ENCODE measurements around the gene PTPN13. TPM values are rescaled to one million over a fixed set of nuclear protein-coding genes. Genes with fewer than 3 reads are reported as not detected.

PTPN13 gene
- total RNA-seq, 2 donors from 2014 or later = 9.1 to 26.7 TPM

- TF ChIP-seq POLR2A (IDR thresholded peaks at IDR 0.05) = no peak
- no peak for TF ChIP-seq CTCF (IDR thresholded peaks at IDR 0.05)
- Histone ChIP-seq H3K36me3 (replicated peaks in 1 of 2; ENCODE audit: insufficient read depth in 1 of 2, low read depth in 2 of 2) (no peaks in the 10 kb centered on the region), H3K4me3 (no peak overlapping the region), H3K27me3 (no peaks in the 10 kb centered on the region), H3K27ac (no peak overlapping the region), H3K9me3 (no peaks in the 10 kb centered on the region), H3K4me1 (no peaks in the 10 kb centered on the region)
- no peak for DNase-seq
- 95 to 98% methylated on average over 2 of the region's 2 CpGs for WGBS, 2 donors
- intact Hi-C loops (cut with DNase I) = no loop called here
- no peak for ATAC-seq
Observed at GRCh38 chr4:86660401-86660800, 66.3 kb downstream of the PTPN13 start.

- Histone ChIP-seq H3K27ac (no peak overlapping the region), H3K4me3 (no peak overlapping the region), H3K27me3 (no peaks in the 10 kb centered on the region), H3K4me1 (no peaks in the 10 kb centered on the region), H3K36me3 (replicated peaks in 1 of 2; ENCODE audit: insufficient read depth in 1 of 2, low read depth in 2 of 2) (no peaks in the 10 kb centered on the region), H3K9me3 (no peaks in the 10 kb centered on the region)
- DNase-seq (no peak), ATAC-seq (no peak)
- TF ChIP-seq POLR2A (IDR thresholded peaks at IDR 0.05) (no peak), CTCF (IDR thresholded peaks at IDR 0.05) (no peak)
- intact Hi-C loops (cut with DNase I) = no loop called here
Observed at GRCh38 chr4:86661006-86661405, 66.9 kb downstream of the PTPN13 start.

- no peaks in the 10 kb centered on the region for H3K4me1 ChIP-seq
- WGBS, 2 donors = 94 to 100% methylated on average over 1 of the region's 1 CpG
- TF ChIP-seq CTCF (IDR thresholded peaks at IDR 0.05) = no peak
- H3K27me3 ChIP-seq = no peaks in the 10 kb centered on the region
- no peak overlapping the region for H3K4me3 ChIP-seq
- no peak for DNase-seq
- no peak overlapping the region for H3K27ac ChIP-seq
- intact Hi-C loops (cut with DNase I) = no loop called here
- H3K36me3 ChIP-seq (replicated peaks in 1 of 2; ENCODE audit: insufficient read depth in 1 of 2, low read depth in 2 of 2) = no peaks in the 10 kb centered on the region
- no peaks in the 10 kb centered on the region for H3K9me3 ChIP-seq
- ATAC-seq = no peak
Observed at GRCh38 chr4:86661418-86661817, 67.3 kb downstream of the PTPN13 start.

GRCh38 chr4:86664959-86665358 is 70.8 kb downstream of the PTPN13 start:
- no peak for ATAC-seq
- no peaks in the 10 kb centered on the region for H3K9me3 ChIP-seq
- no peak for DNase-seq
- 91 to 95% methylated on average over 1 of the region's 1 CpG for WGBS, 2 donors
- H3K4me3 ChIP-seq = no peak overlapping the region
- H3K4me1 ChIP-seq = no peaks in the 10 kb centered on the region
- intact Hi-C loops (cut with DNase I) = no loop called here
- no peaks in the 10 kb centered on the region for H3K27me3 ChIP-seq
- no peak overlapping the region for H3K27ac ChIP-seq
- no peaks in the 10 kb centered on the region for H3K36me3 ChIP-seq (replicated peaks in 1 of 2; ENCODE audit: insufficient read depth in 1 of 2, low read depth in 2 of 2)
- TF ChIP-seq POLR2A (IDR thresholded peaks at IDR 0.05) (no peak), CTCF (IDR thresholded peaks at IDR 0.05) (no peak)

GRCh38 chr4:86670298-86670697 is 76.2 kb downstream of the PTPN13 start:
- Histone ChIP-seq H3K4me1 (no peaks in the 10 kb centered on the region), H3K9me3 (no peaks in the 10 kb centered on the region), H3K36me3 (replicated peaks in 1 of 2; ENCODE audit: insufficient read depth in 1 of 2, low read depth in 2 of 2) (no peaks in the 10 kb centered on the region), H3K4me3 (no peak overlapping the region), H3K27ac (no peak overlapping the region), H3K27me3 (no peaks in the 10 kb centered on the region)
- no peak for ATAC-seq
- no peak for DNase-seq
- WGBS, 2 donors = 92 to 100% methylated on average over 1 of the region's 1 CpG
- intact Hi-C loops (cut with DNase I) = no loop called here
- TF ChIP-seq CTCF (IDR thresholded peaks at IDR 0.05) = no peak
